Testis (tissue), 3 donors: Measurements from ENCODE around the gene WDR49. TPM values are rescaled to one million over a fixed set of nuclear protein-coding genes. Genes with fewer than 3 reads are reported as not detected.

Experiments used
- DNase-seq: peaks from one replicate; pipeline ENCODE4 v3.0.0-alpha.2; 2019
- H3K27ac ChIP-seq, 2 donors: fragments of 200-600 bp; sonication (generic); one replicate each; pipeline ENCODE4 v1.5.1; 2019
- H3K27me3 ChIP-seq: fragments of 200-600 bp; sonication (generic); one replicate; pipeline ENCODE4 v1.5.1; 2019
- H3K36me3 ChIP-seq: fragments of 200-600 bp; sonication (generic); one replicate; pipeline ENCODE4 v1.5.1; 2017; ENCODE audit warnings: low read depth; ENCODE audit errors: missing control alignments
- H3K4me1 ChIP-seq: fragments of 200-600 bp; sonication (generic); one replicate; pipeline ENCODE4 v1.5.1; 2019
- H3K4me3 ChIP-seq, 2 donors: fragments of 200-600 bp; sonication (generic); one replicate each; pipeline ENCODE4 v1.5.1; 2017 to 2019
- H3K9me3 ChIP-seq: fragments of 200-600 bp; sonication (generic); one replicate; pipeline ENCODE4 v1.5.1; 2017
- CTCF ChIP-seq, 3 experiments: fragments of 450-650 bp in 2 of 3; fragments of 200-600 bp in 1 of 3; sonication (generic) in 1 of 3; IDR thresholded peaks; one replicate each; pipeline ENCODE4 v1.5.1; 2016 to 2019; ENCODE audit warnings: antibody characterized with exemption in 3 of 3, mild to moderate bottlenecking in 2 of 3, moderate library complexity in 1 of 3
- POLR2A ChIP-seq: fragments of 450-650 bp; IDR thresholded peaks from one replicate; pipeline ENCODE4 v1.6.1; 2017; ENCODE audit warnings: antibody characterized with exemption, mild to moderate bottlenecking, moderate library complexity
- WGBS, 2 donors: methylation state at CpG; one replicate each; pipeline ENCODE4 v1.1.5; 2018; 5-methylcytosine and 5-hydroxymethylcytosine counted together
- intact Hi-C: fragments of 100-400 bp; cut with DNase I; formaldehyde crosslinking; loops from one replicate; pipeline ENCODE4 v1.15.1; 2023; ENCODE audit warnings: low total_unique reads
- polyA plus RNA-seq: library from polyadenylated mRNA; stranded (reverse); fragments of 350-450 nt; fragmentation: Illumina TruSeq; extraction: RNeasy Lipid Tissue Mini Kit (QIAGEN cat#74804); gene quantifications from one replicate; pipeline ENCODE4 v1.2.3, GENCODE V29; 2014; ENCODE audit warnings: low read depth, low replicate concordance; ENCODE audit not compliant: insufficient read depth
- total RNA-seq, 2 donors: library from RNA; depleted of rRNA; stranded (reverse); fragments of >200 nt; gene quantifications; one replicate each; pipeline ENCODE4 v1.2.3, GENCODE V29; 2016

Gene WDR49
- total and polyA plus RNA-seq, 3 donors from 2014 or later, result 0.55 to 0.93 (median 0.83) TPM

- intact Hi-C loops, result no loop called here
- Histone ChIP-seq H3K9me3 (no peaks in the 10 kb centered on the region), H3K27ac (no peak overlapping the region), H3K4me3 (no peak overlapping the region), H3K4me1 (no peaks in the 10 kb centered on the region), H3K36me3 (no peaks in the 10 kb centered on the region), H3K27me3 (no peaks in the 10 kb centered on the region)
- TF ChIP-seq CTCF (IDR thresholded peaks at IDR 0.05) (no peak), POLR2A (no peak)
- 41 to 55% methylated on average over 1 of the region's 1 CpG for WGBS, 2 donors
- DNase-seq, result no peak
Measured at GRCh38 chr3:167451282-167451681, 202.5 kb downstream of the WDR49 start.

- no peak overlapping the region for H3K4me3 ChIP-seq
- WGBS, 2 donors, result 78 to 86% methylated on average over 2 of the region's 2 CpGs
- H3K9me3 ChIP-seq, result no peaks in the 10 kb centered on the region
- intact Hi-C loops, result no loop called here
- no peaks in the 10 kb centered on the region for H3K36me3 ChIP-seq
- TF ChIP-seq CTCF (IDR thresholded peaks at IDR 0.05) (no peak), POLR2A (no peak)
- no peaks in the 10 kb centered on the region for H3K27me3 ChIP-seq
- no peak overlapping the region for H3K27ac ChIP-seq
- H3K4me1 ChIP-seq, result no peaks in the 10 kb centered on the region
- DNase-seq, result no peak
Measured at GRCh38 chr3:167450675-167451074, 203.1 kb downstream of the WDR49 start.

- TF ChIP-seq POLR2A (no peak), CTCF (IDR thresholded peaks at IDR 0.05) (no peak)
- H3K27me3 ChIP-seq, result no peaks in the 10 kb centered on the region
- no peaks in the 10 kb centered on the region for H3K9me3 ChIP-seq
- H3K36me3 ChIP-seq, result no peaks in the 10 kb centered on the region
- intact Hi-C loops, result no loop called here
- DNase-seq, result no peak
- no peak overlapping the region for H3K27ac ChIP-seq
- WGBS, 2 donors, result 86 to 89% methylated on average over 5 of the region's 5 CpGs
- no peaks in the 10 kb centered on the region for H3K4me1 ChIP-seq
- no peak overlapping the region for H3K4me3 ChIP-seq
Measured at GRCh38 chr3:167450195-167450594, 203.5 kb downstream of the WDR49 start.

GRCh38 chr3:167445491-167445890, 208.3 kb downstream of the WDR49 start:
- TF ChIP-seq CTCF (IDR thresholded peaks at IDR 0.05), result no peak
- TF ChIP-seq POLR2A, result no peak
- H3K9me3 ChIP-seq, result no peaks in the 10 kb centered on the region
- H3K36me3 ChIP-seq, result no peaks in the 10 kb centered on the region
- no peaks in the 10 kb centered on the region for H3K27me3 ChIP-seq
- no peak overlapping the region for H3K4me3 ChIP-seq
- intact Hi-C loops, result no loop called here
- no peaks in the 10 kb centered on the region for H3K4me1 ChIP-seq
- no peak for DNase-seq
- no peak overlapping the region for H3K27ac ChIP-seq

GRCh38 chr3:167441256-167441655, 212.5 kb downstream of the WDR49 start:
- Histone ChIP-seq H3K4me1 (no peaks in the 10 kb centered on the region), H3K27me3 (no peaks in the 10 kb centered on the region), H3K27ac (no peak overlapping the region), H3K36me3 (no peaks in the 10 kb centered on the region), H3K4me3 (no peak overlapping the region), H3K9me3 (no peaks in the 10 kb centered on the region)
- TF ChIP-seq POLR2A (no peak), CTCF (IDR thresholded peaks at IDR 0.05) (no peak)
- intact Hi-C loops, result no loop called here
- WGBS, 2 donors, result 70% methylated on average over 2 of the region's 2 CpGs
- DNase-seq, result no peak
